PC-3 (cell line): Measurements from ENCODE around the gene UMAD1. TPM values are rescaled to one million over a fixed set of nuclear protein-coding genes. Genes with fewer than 3 reads are reported as not detected.

ENCODE experiments used
- ATAC-seq: fragments of 200-7000 bp; cut with Tn5 transposase; 2 replicates; pipeline ENCODE4 v1.9.1; 2020; ENCODE audit warnings: mild to moderate bottlenecking, moderate library complexity
- BruUV-seq: library from RNA; stranded (reverse); fragments of 400-500 nt; replicated peaks from 2 replicates; lab custom pipeline; 2021; lab: Mats Ljungman, UMichigan
- CTCF ChIA-PET: fragments of 300-600 bp; sonication (Branson Sonifier 250); formaldehyde crosslinking; loops from one replicate; lab custom pipeline; 2022; ENCODE audit warnings: antibody characterized with exemption; lab: Charles Lee
- POLR2A ChIA-PET: fragments of 300-600 bp; sonication (Branson Sonifier 250); formaldehyde crosslinking; loops from one replicate; lab custom pipeline; 2022; ENCODE audit warnings: antibody characterized with exemption; ENCODE audit not compliant: unreplicated experiment; lab: Charles Lee
- DNase-seq: peaks from one replicate; pipeline ENCODE4 v3.0.0-alpha.2; 2015
- H2AFZ ChIP-seq: fragments of 300-600 bp; sonication (generic); 2 replicates; pipeline ENCODE4 v1.6.0; 2016; ENCODE audit warnings: antibody characterized with exemption, low read length
- H3F3A ChIP-seq: fragments of 300-600 bp; sonication (generic); one replicate; pipeline ENCODE4 v1.6.0; 2017; ENCODE audit warnings: antibody characterized with exemption, low read length, control low read depth, mild to moderate bottlenecking; ENCODE audit not compliant: unreplicated experiment
- H3K27ac ChIP-seq: fragments of 300-600 bp; sonication (generic); 2 replicates; pipeline ENCODE4 v1.5.1; 2016; ENCODE audit warnings: mild to moderate bottlenecking, low read length
- H3K27me3 ChIP-seq: fragments of 300-600 bp; sonication (generic); 2 replicates; pipeline ENCODE4 v1.6.1; 2016; ENCODE audit warnings: low read length, mixed read lengths
- H3K36me3 ChIP-seq: fragments of 300-600 bp; sonication (generic); 2 replicates; pipeline ENCODE4 v1.6.1; 2016; ENCODE audit warnings: low read depth, mixed run types, low read length, mixed read lengths
- H3K4me1 ChIP-seq: fragments of 300-600 bp; sonication (generic); 2 replicates; pipeline ENCODE4 v1.5.1; 2016; ENCODE audit warnings: low read length; ENCODE audit not compliant: insufficient read depth
- H3K4me2 ChIP-seq: fragments of 300-600 bp; sonication (generic); 2 replicates; pipeline ENCODE4 v1.6.0; 2016; ENCODE audit warnings: low read length
- H3K4me3 ChIP-seq: fragments of 300-600 bp; sonication (generic); 2 replicates; pipeline ENCODE4 v1.5.1; 2016; ENCODE audit warnings: mild to moderate bottlenecking, low read length, mixed read lengths
- H3K79me2 ChIP-seq: fragments of 300-600 bp; sonication (generic); 2 replicates; pipeline ENCODE4 v1.6.1; 2017; ENCODE audit warnings: low read length, mixed read lengths
- H3K9ac ChIP-seq: fragments of 300-600 bp; sonication (generic); 2 replicates; pipeline ENCODE4 v1.6.0; 2016; ENCODE audit warnings: mild to moderate bottlenecking, low read length
- H3K9me2 ChIP-seq: fragments of 300-600 bp; sonication (generic); replicated peaks from 2 replicates; pipeline ENCODE4 v1.6.1; 2016; ENCODE audit warnings: mixed run types, low read length, mixed read lengths
- H3K9me3 ChIP-seq: fragments of 300-600 bp; sonication (generic); 2 replicates; pipeline ENCODE4 v1.6.1; 2016; ENCODE audit warnings: low read length, mixed read lengths
- H4K20me1 ChIP-seq: fragments of 300-600 bp; sonication (generic); 2 replicates; pipeline ENCODE4 v1.6.1; 2016; ENCODE audit warnings: low read length, mixed read lengths
- CTCF ChIP-seq: fragments of 300-600 bp; sonication (generic); conservative IDR thresholded peaks from 2 replicates; pipeline ENCODE4 v1.5.1; 2017; ENCODE audit warnings: antibody characterized with exemption, low read depth, mild to moderate bottlenecking, low read length
- EZH2 ChIP-seq: fragments of 300-600 bp; sonication (generic); IDR thresholded peaks from one replicate; pipeline ENCODE4 v1.6.1; 2017; ENCODE audit warnings: antibody characterized with exemption, mild to moderate bottlenecking, low read length; ENCODE audit not compliant: unreplicated experiment
- EZH2phosphoT487 ChIP-seq: fragments of 300-600 bp; sonication (generic); IDR thresholded peaks from 2 replicates; pipeline ENCODE4 v1.6.1; 2018; ENCODE audit warnings: mild to moderate bottlenecking, antibody characterized with exemption, low read length, borderline replicate concordance
- intact Hi-C: fragments of 100-400 bp; cut with micrococcal nuclease; formaldehyde crosslinking; loops from 2 replicates; pipeline ENCODE4 v1.9.0; 2023
- total RNA-seq: library from RNA; depleted of rRNA; stranded (reverse); fragments of >200 nt; gene quantifications from 2 replicates; pipeline ENCODE4 v1.2.3, GENCODE V29; 2014

UMAD1 gene
- total RNA-seq, 1 experiment from 2014 or later, result 8.9 TPM

DNA sequence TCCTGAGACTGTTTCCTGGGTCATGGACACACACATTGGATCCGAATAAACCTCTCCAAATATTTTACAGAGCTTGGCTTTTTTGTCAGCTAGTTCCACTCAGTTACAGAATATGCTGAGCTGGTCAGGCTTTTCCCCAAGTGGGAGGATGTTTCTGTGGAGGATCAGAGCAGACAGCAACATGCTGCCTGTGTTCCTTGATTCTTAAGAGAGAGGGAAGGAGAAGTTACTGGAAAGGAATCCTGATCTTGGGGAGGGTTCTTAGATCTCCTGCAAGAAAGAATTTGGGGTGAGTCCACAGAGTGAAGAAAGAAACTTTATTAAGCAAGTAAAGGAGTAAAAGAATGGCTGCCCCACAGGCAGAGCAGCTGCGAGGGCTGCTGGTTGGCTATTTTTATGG, 154.7 kb downstream of the UMAD1 start:
- H3K27me3 ChIP-seq, result no peaks in the 10 kb centered on the region
- no peak for TF ChIP-seq EZH2
- no peak for TF ChIP-seq EZH2phosphoT487
- no peak for TF ChIP-seq CTCF

DNA sequence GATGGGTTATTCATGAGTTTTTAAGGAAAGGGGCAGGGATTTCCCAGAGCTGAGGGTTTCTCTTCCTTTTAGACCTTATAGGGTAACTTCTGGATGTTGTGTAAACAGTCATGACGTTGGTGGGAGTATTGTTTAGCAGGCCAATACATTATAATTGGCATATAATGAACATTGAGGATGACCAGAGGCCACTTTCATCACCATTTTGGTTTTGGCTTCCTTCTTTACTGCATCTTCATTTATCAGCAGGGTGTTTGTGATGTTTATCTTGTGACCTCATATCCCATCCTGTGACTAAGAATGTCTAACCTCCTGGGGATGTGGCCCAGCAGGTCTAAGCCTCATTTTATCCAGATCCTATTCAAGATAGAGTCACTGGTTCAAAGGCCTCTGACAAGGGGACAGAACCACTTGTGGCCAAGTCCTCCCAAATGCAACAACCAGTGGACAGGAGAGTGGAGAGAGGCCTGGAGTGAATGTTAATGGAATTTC, 155.1 kb downstream of the UMAD1 start:
- Histone ChIP-seq H3K36me3 (no peaks in the 10 kb centered on the region), H3F3A (no peaks in the 10 kb centered on the region), H4K20me1 (no peaks in the 10 kb centered on the region), H3K9me3 (no peaks in the 10 kb centered on the region), H3K9me2 (no peaks in the 10 kb centered on the region), H3K27me3 (no peaks in the 10 kb centered on the region), H2AFZ (peak overlapping the region; percentile 41; the same call in 1 of the 2 replicates), H3K9ac (peak overlapping the region; percentile 61), H3K4me1 (peaks cover 38% of the 10 kb centered on the region), H3K4me3 (no peak overlapping the region), H3K79me2 (no peaks in the 10 kb centered on the region), H3K4me2 (peak overlapping the region; percentile 48), H3K27ac (peak overlapping the region; percentile 94)
- TF ChIP-seq EZH2phosphoT487 (no peak), CTCF (no peak), EZH2 (no peak)
- intact Hi-C loops, result no loop called here
- peak; percentile 94 for DNase-seq
- ATAC-seq, result peak; percentile 90
- no TSS peak for BruUV-seq
- ChIA-PET CTCF (no interaction called here), POLR2A (no interaction called here)

More for the DNA sequence above, 154.7 kb downstream of the UMAD1 start:
- Histone ChIP-seq H3K9me2 (no peaks in the 10 kb centered on the region), H2AFZ (peak overlapping the region; percentile 41; the same call in 1 of the 2 replicates), H4K20me1 (no peaks in the 10 kb centered on the region), H3F3A (no peaks in the 10 kb centered on the region), H3K79me2 (no peaks in the 10 kb centered on the region), H3K4me3 (no peak overlapping the region), H3K9me3 (no peaks in the 10 kb centered on the region), H3K4me2 (peak overlapping the region; percentile 48), H3K4me1 (peaks cover 42% of the 10 kb centered on the region), H3K36me3 (no peaks in the 10 kb centered on the region), H3K27ac (peak overlapping the region; percentile 94), H3K9ac (peak overlapping the region; percentile 61)
- no TSS peak for BruUV-seq
- DNase-seq, result no peak
- no peak for ATAC-seq
- ChIA-PET CTCF (no interaction called here), POLR2A (no interaction called here)
- intact Hi-C loops, result no loop called here

GRCh38 chr7:7798510-7798909, 158.0 kb downstream of the UMAD1 start:
- no peak overlapping the region for H2AFZ ChIP-seq
- H3K27ac ChIP-seq, result peak overlapping the region; percentile 40
- H4K20me1 ChIP-seq, result no peaks in the 10 kb centered on the region
- no peak overlapping the region for H3K4me3 ChIP-seq
- no peak for ATAC-seq
- DNase-seq, result no peak
- H3K9me3 ChIP-seq, result no peaks in the 10 kb centered on the region
- BruUV-seq, result no TSS peak
- no peaks in the 10 kb centered on the region for H3K9me2 ChIP-seq
- H3K9ac ChIP-seq, result no peak overlapping the region
- no peaks in the 10 kb centered on the region for H3K27me3 ChIP-seq
- H3K4me1 ChIP-seq, result peaks cover 31% of the 10 kb centered on the region
- intact Hi-C loops, result no loop called here
- no peaks in the 10 kb centered on the region for H3K79me2 ChIP-seq
- TF ChIP-seq EZH2, result no peak
- TF ChIP-seq EZH2phosphoT487, result no peak
- TF ChIP-seq CTCF, result no peak
- no peaks in the 10 kb centered on the region for H3F3A ChIP-seq
- ChIA-PET POLR2A (no interaction called here), CTCF (no interaction called here)
- H3K36me3 ChIP-seq, result no peaks in the 10 kb centered on the region
- H3K4me2 ChIP-seq, result peak overlapping the region; percentile 37; the same call in 1 of the 2 replicates
